KMS-11 (cell line): ENCODE data around the gene GP1BB.

Source experiments
- H2AFZ ChIP-seq: fragments of 200-600 bp; sonication (generic); 2 replicates; pipeline ENCODE4 v1.6.1; 2016; ENCODE audit warnings: antibody characterized with exemption, mixed run types, low read depth
- H3K27ac ChIP-seq: fragments of 200-600 bp; sonication (generic); 2 replicates; pipeline ENCODE4 v1.6.1; 2016; ENCODE audit warnings: mild to moderate bottlenecking, mixed run types
- H3K27me3 ChIP-seq: fragments of 200-600 bp; sonication (generic); 2 replicates; pipeline ENCODE4 v1.6.1; 2017; ENCODE audit warnings: mild to moderate bottlenecking, low read depth, mixed run types, moderate library complexity; ENCODE audit not compliant: insufficient read depth
- H3K36me3 ChIP-seq: fragments of 200-600 bp; sonication (generic); 2 replicates; pipeline ENCODE4 v1.6.1; 2017; ENCODE audit warnings: mild to moderate bottlenecking, mixed run types; ENCODE audit not compliant: insufficient read depth
- H3K4me1 ChIP-seq: fragments of 200-600 bp; sonication (generic); 2 replicates; pipeline ENCODE4 v1.6.1; 2016; ENCODE audit warnings: mild to moderate bottlenecking, low read depth, mixed run types; ENCODE audit not compliant: poor library complexity, severe bottlenecking
- H3K4me2 ChIP-seq: fragments of 200-600 bp; sonication (generic); 2 replicates; pipeline ENCODE4 v1.7.0; 2016; ENCODE audit warnings: mild to moderate bottlenecking, mixed run types
- H3K4me3 ChIP-seq: fragments of 200-600 bp; sonication (generic); IDR thresholded peaks from 2 replicates; pipeline ENCODE4 v1.6.1; 2017; ENCODE audit warnings: low read depth, low read length, mixed read lengths; ENCODE audit not compliant: insufficient read depth
- H3K79me2 ChIP-seq: fragments of 200-600 bp; sonication (generic); 2 replicates; pipeline ENCODE4 v1.6.1; 2016; ENCODE audit warnings: low read depth, mixed run types; ENCODE audit not compliant: insufficient read depth
- H3K9ac ChIP-seq: fragments of 200-600 bp; sonication (generic); 2 replicates; pipeline ENCODE4 v1.6.1; 2016; ENCODE audit warnings: mild to moderate bottlenecking, mixed run types
- H4K20me1 ChIP-seq: fragments of 200-600 bp; sonication (generic); 2 replicates; pipeline ENCODE4 v1.6.1; 2016; ENCODE audit warnings: mild to moderate bottlenecking, mixed run types; ENCODE audit not compliant: insufficient read depth
- TF ChIP-seq, protein P1 (sequence below): fragments of 200-600 bp; sonication (generic); conservative IDR thresholded peaks from 2 replicates; pipeline ENCODE4 v1.6.1; 2017; ENCODE audit warnings: low read depth, mild to moderate bottlenecking, antibody characterized with exemption, low read length, moderate library complexity, mixed read lengths

The GP1BB gene

DNA sequence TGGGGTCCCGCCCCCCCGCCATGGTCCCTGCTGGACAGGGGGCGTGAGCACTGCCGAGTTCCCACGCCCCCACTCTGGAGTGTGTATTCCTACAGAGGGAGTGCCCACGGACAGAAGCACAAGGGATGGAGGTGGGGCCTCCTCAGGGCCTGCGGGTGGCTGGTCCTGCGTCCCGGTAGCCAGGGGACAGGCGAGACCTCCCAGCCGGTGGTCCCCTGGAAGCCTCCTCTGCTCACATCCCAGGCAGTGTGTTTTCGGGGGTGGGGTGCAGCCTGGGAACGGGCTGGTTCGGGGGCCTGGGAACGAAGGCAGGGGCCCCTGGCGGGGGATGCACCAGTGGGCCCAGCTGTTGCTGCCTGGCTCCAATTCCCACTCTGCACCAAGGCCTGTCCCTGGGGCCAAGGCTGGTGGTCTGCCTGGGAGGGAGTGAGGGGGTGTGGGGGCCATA, 16.1 kb downstream of the GP1BB start:
- H2AFZ ChIP-seq = no peak overlapping the region
- no peak overlapping the region for H3K9ac ChIP-seq
- H3K79me2 ChIP-seq = no peaks in the 10 kb centered on the region
- no peak overlapping the region for H3K4me3 ChIP-seq
- no peaks in the 10 kb centered on the region for H3K4me1 ChIP-seq
- TF ChIP-seq, protein P1, sequence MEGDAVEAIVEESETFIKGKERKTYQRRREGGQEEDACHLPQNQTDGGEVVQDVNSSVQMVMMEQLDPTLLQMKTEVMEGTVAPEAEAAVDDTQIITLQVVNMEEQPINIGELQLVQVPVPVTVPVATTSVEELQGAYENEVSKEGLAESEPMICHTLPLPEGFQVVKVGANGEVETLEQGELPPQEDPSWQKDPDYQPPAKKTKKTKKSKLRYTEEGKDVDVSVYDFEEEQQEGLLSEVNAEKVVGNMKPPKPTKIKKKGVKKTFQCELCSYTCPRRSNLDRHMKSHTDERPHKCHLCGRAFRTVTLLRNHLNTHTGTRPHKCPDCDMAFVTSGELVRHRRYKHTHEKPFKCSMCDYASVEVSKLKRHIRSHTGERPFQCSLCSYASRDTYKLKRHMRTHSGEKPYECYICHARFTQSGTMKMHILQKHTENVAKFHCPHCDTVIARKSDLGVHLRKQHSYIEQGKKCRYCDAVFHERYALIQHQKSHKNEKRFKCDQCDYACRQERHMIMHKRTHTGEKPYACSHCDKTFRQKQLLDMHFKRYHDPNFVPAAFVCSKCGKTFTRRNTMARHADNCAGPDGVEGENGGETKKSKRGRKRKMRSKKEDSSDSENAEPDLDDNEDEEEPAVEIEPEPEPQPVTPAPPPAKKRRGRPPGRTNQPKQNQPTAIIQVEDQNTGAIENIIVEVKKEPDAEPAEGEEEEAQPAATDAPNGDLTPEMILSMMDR = no peak
- no peak overlapping the region for H3K27ac ChIP-seq
- H3K36me3 ChIP-seq = no peaks in the 10 kb centered on the region
- no peaks in the 10 kb centered on the region for H4K20me1 ChIP-seq
- H3K4me2 ChIP-seq = no peak overlapping the region
- H3K27me3 ChIP-seq = peaks cover 7% of the 10 kb centered on the region; the same call in 1 of the 2 replicates

DNA sequence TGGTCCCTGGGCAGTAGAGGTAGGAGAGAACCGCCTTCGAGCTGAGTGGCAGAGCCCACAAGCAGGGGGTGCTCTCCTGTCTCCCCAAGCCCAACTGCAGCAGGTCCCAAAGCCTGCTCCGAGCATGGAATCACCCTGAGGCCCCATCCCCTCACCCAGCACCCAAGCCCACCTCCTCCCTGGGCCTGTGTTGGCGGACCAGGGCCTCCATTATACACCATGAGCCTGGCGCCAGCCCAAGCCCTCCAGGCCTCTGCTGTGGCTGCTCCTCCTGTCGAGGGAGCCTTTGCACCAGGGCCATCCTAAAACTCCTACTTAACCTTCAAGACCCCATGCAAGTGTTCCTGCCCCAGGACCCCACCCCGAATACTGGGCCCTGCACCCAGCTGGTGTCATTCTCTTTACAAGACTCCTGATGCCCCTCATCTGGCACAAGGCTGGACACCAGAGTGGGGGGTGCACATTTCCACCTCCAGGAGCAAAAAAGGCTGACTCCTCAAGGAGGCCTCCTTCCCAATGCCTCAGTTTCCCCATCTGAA, 16.6 kb downstream of the GP1BB start:
- Histone ChIP-seq H3K27ac (no peak overlapping the region), H3K4me2 (no peak overlapping the region), H3K9ac (no peak overlapping the region), H4K20me1 (no peaks in the 10 kb centered on the region), H3K4me3 (no peak overlapping the region), H3K27me3 (peaks cover 7% of the 10 kb centered on the region; the same call in 1 of the 2 replicates), H3K4me1 (no peaks in the 10 kb centered on the region), H3K36me3 (no peaks in the 10 kb centered on the region), H3K79me2 (no peaks in the 10 kb centered on the region), H2AFZ (no peak overlapping the region)
- TF ChIP-seq, protein P1 = no peak

DNA sequence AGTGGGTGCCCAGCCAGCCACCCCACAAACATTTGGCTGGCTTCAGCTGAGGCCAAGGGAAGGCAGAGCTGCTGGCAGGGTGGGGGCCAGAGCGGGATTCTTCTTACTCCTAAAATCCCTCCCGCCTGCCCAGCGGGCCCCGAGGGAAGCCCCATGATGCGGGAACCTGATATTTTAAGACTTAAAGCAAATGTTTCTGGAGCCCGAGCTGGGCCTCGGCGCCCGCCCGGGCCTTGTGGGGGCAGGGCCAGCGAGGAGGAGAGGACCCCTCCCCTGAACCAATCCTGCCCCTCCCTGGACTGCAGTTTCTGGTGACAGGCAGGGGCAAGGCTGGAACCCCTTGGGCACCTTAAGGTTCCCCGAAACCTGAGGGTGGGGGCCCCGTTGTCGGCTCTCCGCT, 17.2 kb downstream of the GP1BB start:
- TF ChIP-seq, protein P1 = no peak
- no peak overlapping the region for H2AFZ ChIP-seq
- H3K4me3 ChIP-seq = no peak overlapping the region
- peaks cover 7% of the 10 kb centered on the region; the same call in 1 of the 2 replicates for H3K27me3 ChIP-seq
- no peaks in the 10 kb centered on the region for H4K20me1 ChIP-seq
- H3K4me2 ChIP-seq = no peak overlapping the region
- no peak overlapping the region for H3K9ac ChIP-seq
- no peaks in the 10 kb centered on the region for H3K36me3 ChIP-seq
- H3K79me2 ChIP-seq = no peaks in the 10 kb centered on the region
- no peaks in the 10 kb centered on the region for H3K4me1 ChIP-seq
- no peak overlapping the region for H3K27ac ChIP-seq

DNA sequence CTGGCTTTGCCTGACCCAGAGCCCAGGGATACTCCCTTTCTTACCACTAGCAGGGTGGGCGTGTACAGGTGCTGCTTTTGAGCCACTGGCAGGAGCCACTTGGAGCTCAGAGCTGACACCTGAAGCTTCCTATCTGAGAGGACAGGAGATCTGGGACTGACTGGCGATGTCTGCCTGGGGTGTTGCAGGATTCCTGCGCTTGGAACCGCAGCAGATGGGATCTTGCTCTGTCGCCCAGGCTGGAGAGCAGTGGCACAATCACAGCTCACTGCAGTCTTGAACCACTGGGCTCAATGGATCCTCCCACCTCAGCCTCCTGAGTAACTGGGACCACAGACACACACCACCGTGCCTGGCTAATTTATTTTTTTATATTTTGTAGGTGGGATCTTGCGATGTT, 17.7 kb downstream of the GP1BB start:
- Histone ChIP-seq H3K27ac (no peak overlapping the region), H3K9ac (no peak overlapping the region), H3K4me3 (no peak overlapping the region), H3K79me2 (no peaks in the 10 kb centered on the region), H3K4me1 (no peaks in the 10 kb centered on the region), H3K4me2 (no peak overlapping the region), H3K27me3 (peaks cover 7% of the 10 kb centered on the region; the same call in 1 of the 2 replicates), H4K20me1 (no peaks in the 10 kb centered on the region), H2AFZ (no peak overlapping the region), H3K36me3 (no peaks in the 10 kb centered on the region)
- TF ChIP-seq, protein P1 = no peak
